Right lobe of liver (tissue), 6 donors: ENCODE results near the gene ARFGAP3. TPM values are rescaled to one million over a fixed set of nuclear protein-coding genes. Genes with fewer than 3 reads are reported as not detected.

Experiments used
- ATAC-seq, 4 donors: fragments of 200-7000 bp; cut with Tn5 transposase; one replicate each; pipeline ENCODE4 v1.9.1; 2020; ENCODE audit warnings: mild to moderate bottlenecking in 4 of 4, moderate library complexity in 4 of 4
- DNase-seq, 3 donors: peaks; one replicate each; pipeline ENCODE4 v3.0.0-alpha.2; 2020
- H3K27ac ChIP-seq, 3 donors: fragments of 200-600 bp; one replicate each; pipeline ENCODE4 v1.8.0; 2022
- H3K27me3 ChIP-seq, 2 donors: fragments of 200-600 bp; one replicate each; pipeline ENCODE4 v1.8.0; 2022
- H3K36me3 ChIP-seq, 4 donors: fragments of 200-600 bp; sonication (generic) in 1 of 4; one replicate each; pipeline versions ENCODE4 v1.5.1 to v1.8.0; 2017 to 2022; ENCODE audit warnings: control low read depth in 1 of 4
- H3K4me1 ChIP-seq, 4 donors: fragments of 200-600 bp; sonication (generic) in 1 of 4; one replicate each; pipeline versions ENCODE4 v1.5.1 to v1.8.0; 2017 to 2022; ENCODE audit warnings: control low read depth in 1 of 4
- H3K4me3 ChIP-seq, 3 donors: fragments of 200-600 bp; one replicate each; pipeline ENCODE4 v1.8.0; 2022
- H3K9me3 ChIP-seq, 4 donors: fragments of 200-600 bp; sonication (generic) in 1 of 4; one replicate each; pipeline versions ENCODE4 v1.5.1 to v1.8.0; 2017 to 2022; ENCODE audit warnings: control low read depth in 1 of 4
- CTCF ChIP-seq, 4 donors: fragments of 200-600 bp in 3 of 4; fragments of 450-650 bp in 1 of 4; IDR thresholded peaks; one replicate each; pipeline versions ENCODE4 v1.5.1 to v1.8.0; 2016 to 2022; ENCODE audit warnings: antibody characterized with exemption in 4 of 4, mild to moderate bottlenecking in 2 of 4
- POLR2A ChIP-seq: fragments of 450-650 bp; IDR thresholded peaks from one replicate; pipeline ENCODE4 v1.6.1; 2017; ENCODE audit warnings: antibody characterized with exemption, mild to moderate bottlenecking
- WGBS: methylation state at CpG from one replicate; pipeline ENCODE4 v1.1.6; 2018; ENCODE audit warnings: low coverage, low lambda C conversion rate; ENCODE audit not compliant: insufficient coverage; ENCODE audit errors: missing lambda C conversion rate; 5-methylcytosine and 5-hydroxymethylcytosine counted together
- intact Hi-C, 2 donors: fragments of 100-400 bp; cut with DNase I; formaldehyde crosslinking; loops; one replicate each; pipeline versions ENCODE4 v1.11.2 to v1.14.1; 2022
- total RNA-seq, 6 experiments: library from RNA; depleted of rRNA in 2 of 6; stranded (reverse); fragments of >200 nt in 2 of 6; fragmentation: NEBNext Ultra II Directional in 3 of 6; extraction: Animal tissue kit (Norgen Biotek cat#: 25700) in 3 of 6; gene quantifications; one replicate each; pipeline versions ENCODE4 v1.1.0 to v1.2.4, GENCODE V29; 2016 to 2023
- donor health status: DM: no; HTN: yes; CAD: no.
- donor health status: DM: no; HTN: no; CAD: no.
- donor health status: DM: no; HTN: no; CAD: no.
- donor health status: DM: no; HTN: yes; CAD: no.
- donor health status: DM: no; HTN: yes; CAD: no.

Gene ARFGAP3
- total RNA-seq, 6 experiments from 2014 or later = 19.8 to 48.4 (median 30.4) TPM

GRCh38 chr22:42766860-42767259 is 90.2 kb downstream of the ARFGAP3 start:
- Histone ChIP-seq H3K36me3 (no peaks in the 10 kb centered on the region), H3K27me3 (no peaks in the 10 kb centered on the region), H3K27ac (no peak overlapping the region), H3K4me3 (no peak overlapping the region), H3K4me1 (peaks cover 0 to 8% (median 4%) of the 10 kb centered on the region in 4 donors), H3K9me3 (no peaks in the 10 kb centered on the region)
- DNase-seq (no peak), ATAC-seq (no peak)
- intact Hi-C loops = no loop called here
- 30% methylated on average over 2 of the region's 8 CpGs for WGBS
- TF ChIP-seq POLR2A (no peak), CTCF (IDR thresholded peaks at IDR 0.05) (no peak)

GRCh38 chr22:42764895-42765363 is 92.1 kb downstream of the ARFGAP3 start:
- peaks cover 0 to 5% (median 2%) of the 10 kb centered on the region in 4 donors for H3K4me1 ChIP-seq
- no CpG with 5 or more reads among the region's 11 CpGs for WGBS
- H3K9me3 ChIP-seq = no peaks in the 10 kb centered on the region
- no peak for ATAC-seq
- intact Hi-C loops = no loop called here
- TF ChIP-seq POLR2A (no peak), CTCF (IDR thresholded peaks at IDR 0.05) (no peak)
- no peak for DNase-seq
- no peaks in the 10 kb centered on the region for H3K27me3 ChIP-seq
- H3K36me3 ChIP-seq = no peaks in the 10 kb centered on the region
- H3K4me3 ChIP-seq = no peak overlapping the region
- H3K27ac ChIP-seq = no peak overlapping the region

- no peak overlapping the region for H3K27ac ChIP-seq
- intact Hi-C loops = no loop called here
- H3K36me3 ChIP-seq = no peaks in the 10 kb centered on the region
- ATAC-seq (no peak), DNase-seq (no peak)
- no peaks in the 10 kb centered on the region for H3K27me3 ChIP-seq
- no peaks in the 10 kb centered on the region for H3K9me3 ChIP-seq
- no peak overlapping the region for H3K4me3 ChIP-seq
- 81% methylated on average over 6 of the region's 13 CpGs for WGBS
- TF ChIP-seq CTCF (IDR thresholded peaks at IDR 0.05) (no peak), POLR2A (no peak)
- no peaks in the 10 kb centered on the region for H3K4me1 ChIP-seq
Observed at GRCh38 chr22:42763965-42764480, 93.0 kb downstream of the ARFGAP3 start.

GRCh38 chr22:42760806-42761565 is 96.1 kb downstream of the ARFGAP3 start:
- no peak overlapping the region for H3K4me3 ChIP-seq
- H3K4me1 ChIP-seq = no peaks in the 10 kb centered on the region
- no peaks in the 10 kb centered on the region for H3K9me3 ChIP-seq
- H3K27ac ChIP-seq = no peak overlapping the region
- no peaks in the 10 kb centered on the region for H3K36me3 ChIP-seq
- ATAC-seq (no peak), DNase-seq (no peak)
- TF ChIP-seq POLR2A (no peak), CTCF (IDR thresholded peaks at IDR 0.05) (no peak)
- intact Hi-C loops = no loop called here
- H3K27me3 ChIP-seq = no peaks in the 10 kb centered on the region
- 39% methylated on average over 5 of the region's 18 CpGs for WGBS
